ENCODE measurements around the gene GIPR. TPM values are rescaled to one million over a fixed set of nuclear protein-coding genes. Genes with fewer than 3 reads are reported as not detected.

Gene GIPR
- total RNA-seq, result not detected in 2 replicates

GRCh38 chr19:45667620-45668341 lies at the start of gene GIPR:
GIPR (plus strand) TSS chr19:45668221; CDS start chr19:45669521, 1,300 bp downstream.

GRCh38 chr19:45638930-45639729 lies 28.9 kb upstream of the GIPR start, which contains the start of gene EML2:
EML2 (minus strand) TSS chr19:45639397; CDS start chr19:45639376, 21 bp downstream.

GRCh38 chr19:45691516-45692186 lies 23.6 kb downstream of the GIPR start, which contains the start of gene SNRPD2:
SNRPD2 (minus strand) TSS chr19:45691953; CDS start chr19:45691888, 65 bp downstream.

GRCh38 chr19:45692187-45693105 lies 24.4 kb downstream of the GIPR start, which contains the start of gene QPCTL:
QPCTL (plus strand) TSS chr19:45692666; CDS start chr19:45692704, 38 bp downstream.

GRCh38 chr19:45730368-45731288 lies 62.6 kb downstream of the GIPR start, which contains the start of gene FBXO46:
FBXO46 (minus strand) TSS chr19:45730896; CDS start chr19:45713495, 17,401 bp downstream.

Other genes with a start within 250 kb of the GIPR start
- 40.3 and 50.5 TPM in 2 replicates for gene ERCC1, start 244.3 kb upstream of the GIPR start, total RNA-seq
- gene FOSB, start 200.2 kb upstream of the GIPR start, total RNA-seq, result 0.49 and 18.5 TPM in 2 replicates
- gene RTN2, start 171.2 kb upstream of the GIPR start, total RNA-seq, result 4.2 and 7.4 TPM in 2 replicates
- 0.32 and 0.63 TPM in 2 replicates for gene PPM1N, start 169.8 kb upstream of the GIPR start, total RNA-seq
- 53.5 and 100 TPM in 2 replicates for gene VASP, start 160.7 kb upstream of the GIPR start, total RNA-seq
- 4.7 and 6.3 TPM in 2 replicates for gene OPA3, start 83.4 kb upstream of the GIPR start, total RNA-seq
- 2.3 and 4.1 TPM in 2 replicates for gene GPR4, start 66.0 kb upstream of the GIPR start, total RNA-seq
- 16.2 and 23.0 TPM in 2 replicates for gene EML2, start 28.8 kb upstream of the GIPR start, total RNA-seq
- gene SNRPD2, start 23.7 kb downstream of the GIPR start, total RNA-seq, result 398 and 604 TPM in 2 replicates
- gene QPCTL, start 24.4 kb downstream of the GIPR start, total RNA-seq, result 5.0 and 5.5 TPM in 2 replicates
- gene FBXO46, start 62.7 kb downstream of the GIPR start, total RNA-seq, result 3.4 and 6.9 TPM in 2 replicates
- gene MEIOSIN, start 65.2 kb downstream of the GIPR start, total RNA-seq, result not detected in 2 replicates
- gene SIX5, start 101.0 kb downstream of the GIPR start, total RNA-seq, result 3.4 and 6.5 TPM in 2 replicates
- gene DMPK, start 114.3 kb downstream of the GIPR start, total RNA-seq, result 7.9 and 25.9 TPM in 2 replicates
- 16.4 and 40.8 TPM in 2 replicates for gene DMWD, start 124.6 kb downstream of the GIPR start, total RNA-seq
- 0.13 and 0.16 TPM in 2 replicates for gene RSPH6A, start 147.1 kb downstream of the GIPR start, total RNA-seq
- gene SYMPK, start 194.9 kb downstream of the GIPR start, total RNA-seq, result 27.4 and 63.5 TPM in 2 replicates
- gene FOXA3, start 196.1 kb downstream of the GIPR start, total RNA-seq, result 0.13 TPM in 1 of 2 replicates, not detected in the other
- 14.1 and 20.5 TPM in 2 replicates for gene IRF2BP1, start 217.9 kb downstream of the GIPR start, total RNA-seq
- 0.49 and 1.1 TPM in 2 replicates for gene MYPOP, start 234.4 kb downstream of the GIPR start, total RNA-seq
- not detected in 2 replicates for gene NANOS2, start 246.6 kb downstream of the GIPR start, total RNA-seq